B cell (primary cell): ENCODE measurements around the gene MC1R. TPM values are rescaled to one million over a fixed set of nuclear protein-coding genes. Genes with fewer than 3 reads are reported as not detected.

Source experiments
- ATAC-seq: fragments of 200-7000 bp; cut with Tn5 transposase; one replicate; pipeline ENCODE4 v1.10.0; 2021; ENCODE audit warnings: low read depth, mild to moderate bottlenecking, moderate number of reproducible peaks, moderate library complexity
- CTCF ChIA-PET: fragments of 350-600 bp; sonication (Branson Sonifier 250); formaldehyde crosslinking; loops from one replicate; lab custom pipeline; 2021; ENCODE audit warnings: antibody characterized with exemption, inconsistent platforms; lab: Charles Lee
- POLR2A ChIA-PET: fragments of 350-600 bp; sonication (Branson Sonifier 250); formaldehyde crosslinking; loops from one replicate; lab custom pipeline; 2021; ENCODE audit warnings: antibody characterized with exemption; lab: Charles Lee
- DNase-seq: peaks from one replicate; pipeline ENCODE4 v3.0.0; 2013
- H2AFZ ChIP-seq: 2 replicates; pipeline ENCODE4 v1.6.1; 2012; ENCODE audit warnings: mild to moderate bottlenecking, low read depth, low read length; ENCODE audit not compliant: insufficient read depth, poor library complexity, severe bottlenecking
- H3K27ac ChIP-seq, 2 donors: 1 replicate in 1 of 2; 2 replicates in 1 of 2; pipeline ENCODE4 v1.5.1; 2012 to 2013; ENCODE audit warnings: low read length in 2 of 2, mild to moderate bottlenecking in 2 of 2, moderate library complexity in 1 of 2
- H3K27me3 ChIP-seq, 4 experiments: fragments of 200-600 bp in 1 of 4; sonication (generic) in 1 of 4; replicated peaks in 1 of 4; 1 replicate in 2 of 4; 2 replicates in 2 of 4; pipeline versions ENCODE4 v1.6.1 to v1.7.0; 2013 to 2016; ENCODE audit warnings: low read length in 3 of 4, mild to moderate bottlenecking in 2 of 4, mixed read lengths in 1 of 4, moderate library complexity in 1 of 4; ENCODE audit not compliant: insufficient read depth in 4 of 4, control insufficient read depth in 3 of 4; ENCODE audit errors: control extremely low read depth in 1 of 4
- H3K36me3 ChIP-seq, 2 experiments: replicated peaks in 1 of 2; 1 replicate in 1 of 2; 2 replicates in 1 of 2; pipeline versions ENCODE4 v1.6.1 to v1.7.1; 2013; ENCODE audit warnings: low read length in 1 of 2; ENCODE audit not compliant: insufficient read depth in 2 of 2, control insufficient read depth in 1 of 2; ENCODE audit errors: control extremely low read depth in 1 of 2, extremely low read depth in 1 of 2
- H3K4me1 ChIP-seq, 2 donors: fragments of 200-600 bp in 1 of 2; sonication (generic) in 1 of 2; 1 replicate in 1 of 2; 2 replicates in 1 of 2; pipeline versions ENCODE4 v1.5.1 to v1.6.1; 2013 to 2017; ENCODE audit warnings: low read length in 2 of 2; ENCODE audit not compliant: control insufficient read depth in 2 of 2, insufficient read depth in 2 of 2
- H3K4me2 ChIP-seq: replicated peaks from 2 replicates; pipeline ENCODE3; 2012; ENCODE audit warnings: mild to moderate bottlenecking, low read depth, low read length; ENCODE audit not compliant: poor library complexity, severe bottlenecking
- H3K4me3 ChIP-seq, 5 experiments: fragments of 200-600 bp in 1 of 5; sonication (generic) in 1 of 5; 1 replicate in 3 of 5; 2 replicates in 2 of 5; pipeline versions ENCODE4 v1.5.1 to v1.7.0; 2011 to 2016; ENCODE audit warnings: low read length in 4 of 5, mild to moderate bottlenecking in 4 of 5, low read depth in 2 of 5, control low read depth in 1 of 5, moderate library complexity in 1 of 5; ENCODE audit not compliant: insufficient read depth in 1 of 5; ENCODE audit errors: control extremely low read depth in 1 of 5, extremely low read depth in 1 of 5
- H3K79me2 ChIP-seq: fragments of 200-600 bp; sonication (generic); one replicate; pipeline ENCODE4 v1.6.0; 2016; ENCODE audit warnings: low read length; ENCODE audit not compliant: control insufficient read depth, insufficient read depth
- H3K9ac ChIP-seq: fragments of 200-600 bp; sonication (generic); 2 replicates; pipeline ENCODE4 v1.6.1; 2017; ENCODE audit warnings: mild to moderate bottlenecking, low read length, moderate library complexity
- H3K9me3 ChIP-seq, 3 donors: one replicate each; pipeline versions ENCODE4 v1.6.1 to v1.7.1; 2013; ENCODE audit warnings: low read length in 2 of 3; ENCODE audit not compliant: control insufficient read depth in 2 of 3, insufficient read depth in 1 of 3; ENCODE audit errors: control extremely low read depth in 1 of 3
- H4K20me1 ChIP-seq: 2 replicates; pipeline ENCODE4 v1.6.0; 2012; ENCODE audit warnings: mild to moderate bottlenecking, low read length; ENCODE audit not compliant: insufficient read depth, control insufficient read depth, poor library complexity, severe bottlenecking
- H3K27ac Mint-ChIP-seq: one replicate; pipeline ENCODE4 v1.8.0; 2021; ENCODE audit warnings: mixed read lengths
- H3K27me3 Mint-ChIP-seq: one replicate; pipeline ENCODE4 v1.8.0; 2021; ENCODE audit warnings: mixed read lengths
- H3K4me1 Mint-ChIP-seq: one replicate; pipeline ENCODE4 v1.8.0; 2021; ENCODE audit warnings: mixed read lengths
- H3K4me3 Mint-ChIP-seq: one replicate; pipeline ENCODE4 v1.8.0; 2021; ENCODE audit warnings: mixed read lengths
- H3K9me3 Mint-ChIP-seq: one replicate; pipeline ENCODE4 v1.8.0; 2022; ENCODE audit warnings: mixed read lengths; ENCODE audit not compliant: insufficient read depth
- EZH2 ChIP-seq: IDR thresholded peaks from 2 replicates; pipeline ENCODE4 v1.6.1; 2012; ENCODE audit warnings: borderline replicate concordance, low read depth, mild to moderate bottlenecking, moderate library complexity, low read length; ENCODE audit not compliant: insufficient read depth, poor library complexity, severe bottlenecking
- WGBS: methylation state at CpG from one replicate; pipeline ENCODE4 v1.1.5; 2013; ENCODE audit warnings: missing lambda C conversion rate; ENCODE audit not compliant: insufficient coverage; 5-methylcytosine and 5-hydroxymethylcytosine counted together
- intact Hi-C: fragments of 100-400 bp; cut with micrococcal nuclease; formaldehyde crosslinking; loops from one replicate; pipeline ENCODE4 v1.10.0; 2022
- polyA plus RNA-seq: library from polyadenylated mRNA; depleted of rRNA; stranded (reverse); fragments of >200 nt; gene quantifications from 2 replicates; pipeline ENCODE4 v1.2.3, GENCODE V29; 2012
- total RNA-seq, 2 donors: library from RNA; stranded (reverse); fragments of 120-200 nt in 1 of 2; gene quantifications; 1 replicate in 1 of 2; 2 replicates in 1 of 2; pipeline versions ENCODE4 v1.2.3 to v1.2.4, GENCODE V29; 2013 to 2022
- TF ChIP-seq, protein P1 (sequence below): fragments of 200-600 bp; IDR thresholded peaks from one replicate; pipeline ENCODE4 v1.8.0; 2022; ENCODE audit warnings: antibody characterized with exemption, mild to moderate bottlenecking

MC1R gene
- total and polyA plus RNA-seq, 2 donors (not counting 1 experiment from before 2014, with no cell fraction given) = 13.2 to 15.2 TPM

DNA sequence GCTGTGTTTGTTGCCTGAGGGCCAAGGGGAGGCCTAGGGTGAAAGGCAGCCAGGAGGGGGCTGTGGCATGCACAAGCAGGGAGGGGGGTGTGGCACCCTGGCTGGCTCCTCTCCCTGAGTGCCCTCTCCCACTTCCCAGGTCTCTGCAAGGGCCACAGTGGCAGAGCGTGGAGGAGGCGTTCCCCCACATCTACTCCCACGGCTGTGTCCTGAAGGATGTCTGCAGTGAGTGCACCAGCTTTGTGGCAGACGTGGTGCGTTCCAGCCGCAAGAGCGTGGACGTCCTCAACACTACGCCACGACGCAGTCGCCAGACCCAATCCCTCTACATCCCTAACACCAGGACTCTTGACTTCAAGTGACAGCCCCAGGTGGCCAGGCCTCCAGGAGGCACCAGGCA is 48.8 kb upstream of the MC1R start:
- ATAC-seq = no peak
- peaks cover 11 to 16% of the 10 kb centered on the region in 2 donors for H3K4me1 ChIP-seq
- H3K27me3 Mint-ChIP-seq = no peaks in the 10 kb centered on the region

DNA sequence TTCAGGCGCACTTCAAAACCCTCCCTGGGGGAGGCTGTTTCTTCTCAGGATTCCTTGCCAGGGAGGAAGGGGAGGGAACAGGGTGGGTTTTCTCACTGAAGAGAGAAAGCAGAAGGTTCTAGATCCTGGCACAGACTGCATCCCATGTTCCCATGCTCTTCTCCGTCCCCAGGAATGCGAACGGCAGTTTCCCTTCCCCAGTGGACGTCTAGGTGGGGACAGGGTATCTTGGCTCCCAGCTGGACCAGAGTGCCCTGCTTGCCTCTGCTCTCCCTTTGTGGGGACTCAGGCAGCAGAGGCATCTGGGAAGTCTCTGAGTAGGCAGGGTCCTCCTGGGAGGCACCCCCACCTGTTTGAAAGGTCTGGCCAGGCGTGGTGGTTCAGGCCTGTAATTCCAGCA is 48.2 kb upstream of the MC1R start:
- POLR2A ChIA-PET = no interaction called here
- Histone ChIP-seq H2AFZ (no peak overlapping the region), H3K27me3 (no peaks in the 10 kb centered on the region), H4K20me1 (peaks cover 16% of the 10 kb centered on the region), H3K4me2 (no peak overlapping the region), H3K4me1 (peaks cover 14 to 19% of the 10 kb centered on the region in 2 donors), H3K9me3 (peaks cover 0 to 17% (median 7%) of the 10 kb centered on the region in 3 donors), H3K4me3 (no peak overlapping the region), H3K79me2 (peaks cover 21% of the 10 kb centered on the region), H3K27ac (no peak overlapping the region), H3K9ac (no peak overlapping the region), H3K36me3 (peaks cover 0 to 7% of the 10 kb centered on the region in 2 experiments)
- TF ChIP-seq, protein P1, sequence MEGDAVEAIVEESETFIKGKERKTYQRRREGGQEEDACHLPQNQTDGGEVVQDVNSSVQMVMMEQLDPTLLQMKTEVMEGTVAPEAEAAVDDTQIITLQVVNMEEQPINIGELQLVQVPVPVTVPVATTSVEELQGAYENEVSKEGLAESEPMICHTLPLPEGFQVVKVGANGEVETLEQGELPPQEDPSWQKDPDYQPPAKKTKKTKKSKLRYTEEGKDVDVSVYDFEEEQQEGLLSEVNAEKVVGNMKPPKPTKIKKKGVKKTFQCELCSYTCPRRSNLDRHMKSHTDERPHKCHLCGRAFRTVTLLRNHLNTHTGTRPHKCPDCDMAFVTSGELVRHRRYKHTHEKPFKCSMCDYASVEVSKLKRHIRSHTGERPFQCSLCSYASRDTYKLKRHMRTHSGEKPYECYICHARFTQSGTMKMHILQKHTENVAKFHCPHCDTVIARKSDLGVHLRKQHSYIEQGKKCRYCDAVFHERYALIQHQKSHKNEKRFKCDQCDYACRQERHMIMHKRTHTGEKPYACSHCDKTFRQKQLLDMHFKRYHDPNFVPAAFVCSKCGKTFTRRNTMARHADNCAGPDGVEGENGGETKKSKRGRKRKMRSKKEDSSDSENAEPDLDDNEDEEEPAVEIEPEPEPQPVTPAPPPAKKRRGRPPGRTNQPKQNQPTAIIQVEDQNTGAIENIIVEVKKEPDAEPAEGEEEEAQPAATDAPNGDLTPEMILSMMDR = no peak
- no peak for TF ChIP-seq EZH2
- DNase-seq = no peak
- intact Hi-C loops = no loop called here
- Mint-ChIP-seq H3K4me1 (peaks cover 12% of the 10 kb centered on the region), H3K27ac (no peak overlapping the region), H3K4me3 (no peak overlapping the region), H3K9me3 (no peaks in the 10 kb centered on the region), H3K27me3 (no peaks in the 10 kb centered on the region)
- no peak for ATAC-seq
- WGBS = 97% methylated on average over 5 of the region's 6 CpGs
- CTCF ChIA-PET = interaction anchor here (0.7 kb wide), 1 partner anchor 29 kb away, joined by 3 read pairs; no protein-coding TSS in a partner anchor

More for the DNA sequence above, 48.8 kb upstream of the MC1R start:
- Histone ChIP-seq H3K4me2 (no peak overlapping the region), H3K9ac (no peak overlapping the region), H4K20me1 (peaks cover 10% of the 10 kb centered on the region), H3K4me3 (no peak overlapping the region), H2AFZ (no peak overlapping the region), H3K36me3 (peaks cover 0 to 3% of the 10 kb centered on the region in 2 experiments), H3K9me3 (peaks cover 0 to 17% (median 7%) of the 10 kb centered on the region in 3 donors), H3K27me3 (no peaks in the 10 kb centered on the region), H3K79me2 (peaks cover 16% of the 10 kb centered on the region), H3K27ac (no peak overlapping the region)
- Mint-ChIP-seq H3K4me1 (peaks cover 11% of the 10 kb centered on the region), H3K9me3 (no peaks in the 10 kb centered on the region), H3K4me3 (no peak overlapping the region), H3K27ac (no peak overlapping the region)
- DNase-seq = no peak
- ChIA-PET CTCF (interaction anchor here (0.6 to 0.7 kb wide), 2 partner anchors 29 to 166 kb away, joined by 3 read pairs; no protein-coding TSS in a partner anchor), POLR2A (no interaction called here)
- intact Hi-C loops = no loop called here
- TF ChIP-seq EZH2 = no peak
- TF ChIP-seq, protein P1 = no peak
- 92% methylated on average over 12 of the region's 12 CpGs for WGBS
